ENCODE measurements around the gene ZNF576. TPM values are rescaled to one million over a fixed set of nuclear protein-coding genes. Genes with fewer than 3 reads are reported as not detected.

The ZNF576 gene
- total and polyA plus RNA-seq, 4 donors = 6.9 to 14.9 (median 10.9) TPM

DNA sequence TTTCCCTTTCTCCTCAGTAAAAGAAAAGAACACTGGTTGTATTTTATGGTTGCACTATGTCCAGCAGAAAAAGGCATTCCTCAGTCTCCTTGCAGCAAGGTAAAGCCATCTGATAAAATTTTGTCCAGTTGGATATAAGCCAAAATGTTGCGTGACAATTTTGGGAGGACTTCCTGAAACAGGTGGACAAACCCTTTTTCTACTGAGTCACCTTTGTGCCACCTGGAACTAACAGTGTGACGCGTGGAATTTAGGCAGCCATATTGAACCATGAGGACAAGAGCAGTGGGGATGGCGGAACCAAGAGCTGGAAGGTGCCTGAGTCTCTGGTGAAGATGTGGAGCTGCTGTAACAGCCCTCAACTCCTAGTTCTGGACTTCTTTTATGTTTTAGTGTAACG lies 35.1 kb downstream of the ZNF576 start:
- H3K27me3 ChIP-seq (ENCODE audit: control insufficient read depth in 4 of 4, insufficient read depth in 4 of 4, low read length in 3 of 4) = no peaks in the 10 kb centered on the region
- 87% methylated on average over 5 of the region's 5 CpGs for WGBS
- no peaks in the 10 kb centered on the region for H3K36me3 ChIP-seq (ENCODE audit: control insufficient read depth in 4 of 4, insufficient read depth in 3 of 4, low read depth in 1 of 4, low read length in 3 of 4)
- no peak overlapping the region for H3K4me3 ChIP-seq (ENCODE audit: low read depth in 1 of 3, low read length in 3 of 3)
- H3K9me3 ChIP-seq (ENCODE audit: control insufficient read depth in 4 of 4, low read length in 3 of 4) = no peaks in the 10 kb centered on the region
- H3K4me1 ChIP-seq (ENCODE audit: control insufficient read depth in 4 of 4, insufficient read depth in 4 of 4, low read length in 3 of 4) = no peaks in the 10 kb centered on the region
- DNase-seq (ENCODE audit: low spot score) = no peak
- TF ChIP-seq MAX (IDR thresholded peaks at IDR 0.05) = no peak
- TF ChIP-seq EGR1 (IDR thresholded peaks at IDR 0.05; ENCODE audit: low read depth in 2 of 2) = no peak
- TF ChIP-seq RAD21 (IDR thresholded peaks at IDR 0.05) = no peak
- TF ChIP-seq, protein P1, sequence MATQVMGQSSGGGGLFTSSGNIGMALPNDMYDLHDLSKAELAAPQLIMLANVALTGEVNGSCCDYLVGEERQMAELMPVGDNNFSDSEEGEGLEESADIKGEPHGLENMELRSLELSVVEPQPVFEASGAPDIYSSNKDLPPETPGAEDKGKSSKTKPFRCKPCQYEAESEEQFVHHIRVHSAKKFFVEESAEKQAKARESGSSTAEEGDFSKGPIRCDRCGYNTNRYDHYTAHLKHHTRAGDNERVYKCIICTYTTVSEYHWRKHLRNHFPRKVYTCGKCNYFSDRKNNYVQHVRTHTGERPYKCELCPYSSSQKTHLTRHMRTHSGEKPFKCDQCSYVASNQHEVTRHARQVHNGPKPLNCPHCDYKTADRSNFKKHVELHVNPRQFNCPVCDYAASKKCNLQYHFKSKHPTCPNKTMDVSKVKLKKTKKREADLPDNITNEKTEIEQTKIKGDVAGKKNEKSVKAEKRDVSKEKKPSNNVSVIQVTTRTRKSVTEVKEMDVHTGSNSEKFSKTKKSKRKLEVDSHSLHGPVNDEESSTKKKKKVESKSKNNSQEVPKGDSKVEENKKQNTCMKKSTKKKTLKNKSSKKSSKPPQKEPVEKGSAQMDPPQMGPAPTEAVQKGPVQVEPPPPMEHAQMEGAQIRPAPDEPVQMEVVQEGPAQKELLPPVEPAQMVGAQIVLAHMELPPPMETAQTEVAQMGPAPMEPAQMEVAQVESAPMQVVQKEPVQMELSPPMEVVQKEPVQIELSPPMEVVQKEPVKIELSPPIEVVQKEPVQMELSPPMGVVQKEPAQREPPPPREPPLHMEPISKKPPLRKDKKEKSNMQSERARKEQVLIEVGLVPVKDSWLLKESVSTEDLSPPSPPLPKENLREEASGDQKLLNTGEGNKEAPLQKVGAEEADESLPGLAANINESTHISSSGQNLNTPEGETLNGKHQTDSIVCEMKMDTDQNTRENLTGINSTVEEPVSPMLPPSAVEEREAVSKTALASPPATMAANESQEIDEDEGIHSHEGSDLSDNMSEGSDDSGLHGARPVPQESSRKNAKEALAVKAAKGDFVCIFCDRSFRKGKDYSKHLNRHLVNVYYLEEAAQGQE (IDR thresholded peaks at IDR 0.05) = no peak
- TF ChIP-seq FOXA1 (IDR thresholded peaks at IDR 0.05) = no peak
- no peak for TF ChIP-seq CTCF (IDR thresholded peaks at IDR 0.05; ENCODE audit: low read depth, low read length, missing input control)
- no peak overlapping the region for H3K9ac ChIP-seq (ENCODE audit: low read depth in 1 of 2, low read length in 2 of 2)
- no peak overlapping the region for H3K27ac ChIP-seq (ENCODE audit: low read depth in 1 of 2, low read length in 2 of 2)

GRCh38 chr19:43633520-43633919 lies 37.1 kb downstream of the ZNF576 start:
- no peak for TF ChIP-seq SP1 (IDR thresholded peaks at IDR 0.05)
- TF ChIP-seq EGR1 (IDR thresholded peaks at IDR 0.05; ENCODE audit: low read depth in 2 of 2) = no peak
- TF ChIP-seq ZBTB33 (IDR thresholded peaks at IDR 0.05) = no peak
- TF ChIP-seq TAF1 (conservative IDR thresholded peaks at IDR 0.05) = no peak
- no peak for TF ChIP-seq NR2F2 (IDR thresholded peaks at IDR 0.05)
- no peak for TF ChIP-seq JUND (IDR thresholded peaks at IDR 0.05)
- TF ChIP-seq, protein P2, sequence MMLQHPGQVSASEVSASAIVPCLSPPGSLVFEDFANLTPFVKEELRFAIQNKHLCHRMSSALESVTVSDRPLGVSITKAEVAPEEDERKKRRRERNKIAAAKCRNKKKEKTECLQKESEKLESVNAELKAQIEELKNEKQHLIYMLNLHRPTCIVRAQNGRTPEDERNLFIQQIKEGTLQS (IDR thresholded peaks at IDR 0.05) = no peak
- TF ChIP-seq RAD21 (IDR thresholded peaks at IDR 0.05) = no peak
- TF ChIP-seq GABPA (IDR thresholded peaks at IDR 0.05 in 1 of 2, conservative IDR thresholded peaks at IDR 0.05 in 1 of 2) = no peak
- no peak for TF ChIP-seq FOXA1 (IDR thresholded peaks at IDR 0.05)
- no peak for TF ChIP-seq HNF4A (conservative IDR thresholded peaks at IDR 0.05)
- TF ChIP-seq, protein P1 (IDR thresholded peaks at IDR 0.05) = no peak
- TF ChIP-seq FOXA2 (IDR thresholded peaks at IDR 0.05) = no peak
- no peak for TF ChIP-seq CTCF (IDR thresholded peaks at IDR 0.05; ENCODE audit: low read depth, low read length, missing input control)
- TF ChIP-seq MAX (IDR thresholded peaks at IDR 0.05) = no peak
- no peak for TF ChIP-seq YY1 (IDR thresholded peaks at IDR 0.05)
- no peak for TF ChIP-seq RXRA (IDR thresholded peaks at IDR 0.05)
- TF ChIP-seq HNF4G (IDR thresholded peaks at IDR 0.05) = no peak
- Histone ChIP-seq H3K27ac (ENCODE audit: low read depth in 1 of 2, low read length in 2 of 2) (no peak overlapping the region), H3K4me3 (ENCODE audit: low read depth in 1 of 3, low read length in 3 of 3) (no peak overlapping the region), H3K4me1 (ENCODE audit: control insufficient read depth in 4 of 4, insufficient read depth in 4 of 4, low read length in 3 of 4) (no peaks in the 10 kb centered on the region), H3K36me3 (ENCODE audit: control insufficient read depth in 4 of 4, insufficient read depth in 3 of 4, low read depth in 1 of 4, low read length in 3 of 4) (no peaks in the 10 kb centered on the region), H3K9ac (ENCODE audit: low read depth in 1 of 2, low read length in 2 of 2) (no peak overlapping the region), H3K27me3 (ENCODE audit: control insufficient read depth in 4 of 4, insufficient read depth in 4 of 4, low read length in 3 of 4) (no peaks in the 10 kb centered on the region), H3K9me3 (ENCODE audit: control insufficient read depth in 4 of 4, low read length in 3 of 4) (no peaks in the 10 kb centered on the region)
- 93% methylated on average over 4 of the region's 4 CpGs for WGBS
- DNase-seq (ENCODE audit: low spot score) = no peak
